Hindlimb muscle (tissue), 1 donor: Measurements from ENCODE around the gene VEGFA. TPM values are rescaled to one million over a fixed set of nuclear protein-coding genes. Genes with fewer than 3 reads are reported as not detected.

Experiments used
- DNase-seq: peaks from one replicate; pipeline ENCODE4 v3.0.0-alpha.2; 2013
- polyA plus RNA-seq: library from polyadenylated mRNA; unstranded; fragments of 120-200 nt; gene quantifications from one replicate; pipeline ENCODE4 v1.2.1, GENCODE V29; 2013; ENCODE audit not compliant: insufficient read length

VEGFA gene
- polyA plus RNA-seq, 1 donor: 86.4 TPM

- no peak for DNase-seq
Observed at GRCh38 chr6:43825187-43826115, 55.4 kb downstream of the VEGFA start.

- DNase-seq: no peak
Observed at GRCh38 chr6:43826730-43827129, 56.7 kb downstream of the VEGFA start.

- DNase-seq: no peak
Observed at GRCh38 chr6:43827898-43828297, 57.9 kb downstream of the VEGFA start.

GRCh38 chr6:43828711-43829110 lies 58.7 kb downstream of the VEGFA start:
- DNase-seq: no peak

- DNase-seq: no peak
Observed at GRCh38 chr6:43829470-43829869, 59.5 kb downstream of the VEGFA start.

GRCh38 chr6:43830775-43831174 lies 60.8 kb downstream of the VEGFA start:
- DNase-seq: no peak

- DNase-seq: no peak
Observed at GRCh38 chr6:43831191-43831590, 61.2 kb downstream of the VEGFA start.

- no peak for DNase-seq
Observed at GRCh38 chr6:43833223-43833995, 63.4 kb downstream of the VEGFA start.

- DNase-seq: no peak
Observed at GRCh38 chr6:43833996-43834390, 64.0 kb downstream of the VEGFA start.

GRCh38 chr6:43834528-43835155 lies 64.6 kb downstream of the VEGFA start:
- DNase-seq: no peak

- DNase-seq: no peak
Observed at GRCh38 chr6:43835872-43836419, 65.9 kb downstream of the VEGFA start.

Other genes with a start within 250 kb of the VEGFA start
- gene XPO5, start 194.2 kb upstream of the VEGFA start, polyA plus RNA-seq: 30.2 TPM
- gene POLH, start 194.0 kb upstream of the VEGFA start, polyA plus RNA-seq: 9.0 TPM
- gene GTPBP2, start 140.9 kb upstream of the VEGFA start, polyA plus RNA-seq: 38.8 TPM
- gene MAD2L1BP, start 134.4 kb upstream of the VEGFA start, polyA plus RNA-seq: 17.2 TPM
- 0.79 TPM for gene RSPH9, start 125.2 kb upstream of the VEGFA start, polyA plus RNA-seq
- 31.9 TPM for gene MRPS18A, start 82.4 kb upstream of the VEGFA start, polyA plus RNA-seq